NT2/D1 (cell line): ENCODE results near the gene ARHGEF9.

Experiments
- SUZ12 ChIP-seq: IDR thresholded peaks from 2 replicates; pipeline ENCODE4 v1.6.1; 2011; ENCODE audit not compliant: insufficient read length, insufficient read depth; ENCODE audit errors: extremely low read depth
- YY1 ChIP-seq: IDR thresholded peaks from 2 replicates; pipeline ENCODE4 v1.6.1; 2011; ENCODE audit not compliant: insufficient read length, insufficient read depth
- ZNF274 ChIP-seq: IDR thresholded peaks from 2 replicates; pipeline ENCODE4 v1.6.1; 2011; ENCODE audit warnings: mild to moderate bottlenecking, low read depth, low read length

- no peak for TF ChIP-seq ZNF274
- no peak for TF ChIP-seq SUZ12
- TF ChIP-seq YY1 = no peak
These were observed 171.4 kb downstream of the ARHGEF9 start for GRCh38 chrX:63613531-63614028.
